HepG2 (cell line): ENCODE measurements around the gene THAP3. TPM values are rescaled to one million over a fixed set of nuclear protein-coding genes. Genes with fewer than 3 reads are reported as not detected.
A peak's percentile ranks its signal among the peaks of the same experiment; 100 is the strongest.

Experiments
- ARID5B ChIP-seq: IDR thresholded peaks from 2 replicates; pipeline ENCODE4 v1.4.0; 2020; ENCODE audit warnings: mild to moderate bottlenecking, missing genetic modification reagents
- CHD2 ChIP-seq: IDR thresholded peaks from 2 replicates; pipeline ENCODE4 v1.6.1; 2011; ENCODE audit warnings: low read depth, low read length, improper control_type of control experiment
- ESRRA ChIP-seq: sonication (generic); formaldehyde crosslinking; IDR thresholded peaks from 2 replicates; pipeline ENCODE4 v1.5.1; 2020; ENCODE audit warnings: mild to moderate bottlenecking, low read depth, missing genetic modification reagents
- FOXK1 ChIP-seq: sonication (generic); formaldehyde crosslinking; IDR thresholded peaks from 2 replicates; pipeline ENCODE4 v1.4.0; 2020; ENCODE audit warnings: low read depth, missing genetic modification reagents, borderline replicate concordance
- FOXP4 ChIP-seq: sonication (generic); formaldehyde crosslinking; IDR thresholded peaks from 2 replicates; pipeline ENCODE4 v1.4.0; 2020; ENCODE audit warnings: missing genetic modification reagents
- HDAC1 ChIP-seq: sonication (generic); formaldehyde crosslinking; IDR thresholded peaks from 2 replicates; pipeline ENCODE4 v1.5.1; 2020; ENCODE audit warnings: mild to moderate bottlenecking, missing genetic modification reagents
- IKZF5 ChIP-seq: IDR thresholded peaks from 2 replicates; pipeline ENCODE4 v1.6.1; 2018; ENCODE audit warnings: missing genetic modification reagents, mild to moderate bottlenecking, missing compliant biosample characterization
- KDM2A ChIP-seq: sonication (generic); formaldehyde crosslinking; IDR thresholded peaks from 2 replicates; pipeline ENCODE4 v1.4.0; 2020; ENCODE audit warnings: low read depth, missing genetic modification reagents, borderline replicate concordance
- KLF16 ChIP-seq, 2 experiments: sonication (generic) in 1 of 2; formaldehyde crosslinking in 1 of 2; IDR thresholded peaks; 2 replicates each; pipeline versions ENCODE4 v1.6.1 to v1.8.0; 2016 to 2023; ENCODE audit warnings: missing genetic modification reagents in 2 of 2, missing compliant biosample characterization in 1 of 2
- KMT2B ChIP-seq: IDR thresholded peaks from 2 replicates; pipeline ENCODE4 v1.6.1; 2016; ENCODE audit warnings: missing genetic modification reagents, missing compliant biosample characterization
- MXD4 ChIP-seq: IDR thresholded peaks from 2 replicates; pipeline ENCODE4 v1.6.1; 2016; ENCODE audit warnings: mild to moderate bottlenecking, missing biosample characterization, missing genetic modification reagents
- NFE2L1 ChIP-seq: sonication (generic); formaldehyde crosslinking; IDR thresholded peaks from 2 replicates; pipeline ENCODE4 v1.4.0; 2020; ENCODE audit warnings: missing genetic modification reagents, mild to moderate bottlenecking, borderline replicate concordance
- NR2C2 ChIP-seq: sonication (generic); formaldehyde crosslinking; IDR thresholded peaks from 2 replicates; pipeline ENCODE4 v1.4.0; 2020; ENCODE audit warnings: missing genetic modification reagents, mild to moderate bottlenecking, moderate library complexity, borderline replicate concordance
- REXO4 ChIP-seq: sonication (generic); formaldehyde crosslinking; IDR thresholded peaks from 2 replicates; pipeline ENCODE4 v1.8.0; 2022; ENCODE audit warnings: missing genetic modification reagents, mild to moderate bottlenecking, borderline replicate concordance
- SRF ChIP-seq: IDR thresholded peaks from 2 replicates; pipeline ENCODE4 v1.6.1; 2011; ENCODE audit warnings: mild to moderate bottlenecking, low read depth, low read length, moderate library complexity
- TBL1XR1 ChIP-seq: fragments of 150-350 bp; IDR thresholded peaks from 2 replicates; pipeline ENCODE4 v1.6.1; 2014; ENCODE audit warnings: borderline replicate concordance, low read length; ENCODE audit not compliant: partially characterized antibody
- ZFP1 ChIP-seq: IDR thresholded peaks from 2 replicates; pipeline ENCODE4 v1.6.1; 2016
- ZNF331 ChIP-seq: sonication (generic); formaldehyde crosslinking; IDR thresholded peaks from 2 replicates; pipeline ENCODE4 v1.4.0; 2020; ENCODE audit warnings: missing genetic modification reagents
- ZNF350 ChIP-seq: sonication (generic); formaldehyde crosslinking; IDR thresholded peaks from 2 replicates; pipeline ENCODE4 v1.4.0; 2020; ENCODE audit warnings: mild to moderate bottlenecking, low read depth, missing genetic modification reagents, borderline replicate concordance
- ZNF768 ChIP-seq: sonication (generic); formaldehyde crosslinking; IDR thresholded peaks from 2 replicates; pipeline ENCODE4 v1.4.0; 2020; ENCODE audit warnings: missing genetic modification reagents
- ZNF792 ChIP-seq: IDR thresholded peaks from 2 replicates; pipeline ENCODE4 v1.6.1; 2016
- polyA plus RNA-seq, 8 experiments: library from polyadenylated mRNA; depleted of rRNA in 3 of 8; stranded (reverse) in 7 of 8; unstranded in 1 of 8; fragments of >200 nt; fragmentation: Illumina TruSeq in 4 of 8; extraction: Trizol in 4 of 8; gene quantifications; 2 replicates each; pipeline versions ENCODE4 v1.2.1 to v1.2.3, GENCODE V29; 2011 to 2016; ENCODE audit warnings: low read depth in 4 of 8, missing spikeins in 1 of 8, mixed read lengths in 1 of 8; ENCODE audit not compliant: insufficient read depth in 1 of 8
- total RNA-seq, 5 experiments: library from RNA; depleted of rRNA; stranded (reverse); fragments of >200 nt; fragmentation: Illumina TruSeq; extraction: Trizol; gene quantifications; 2 replicates each; pipeline ENCODE4 v1.2.3, GENCODE V29; 2016; ENCODE audit warnings: low read depth in 1 of 5

The THAP3 gene
- total and polyA plus RNA-seq, 2 of the 13 experiments (the other 11 are each of a cell fraction or from before 2014, with no cell fraction given) = 10.3 to 14.9 TPM

- peak; percentile 78 for TF ChIP-seq ZNF331 (CRISPR knock-in tag)
- TF ChIP-seq CHD2 = no peak
- 0 out of 2 replicates have a peak, but pooled peaks have one; percentile 35 for TF ChIP-seq NR2C2 (CRISPR knock-in tag)
- peak; percentile 47; the same call in 1 of the 2 replicates for TF ChIP-seq ZNF792 (CRISPR knock-in tag)
- no peak for TF ChIP-seq REXO4 (CRISPR knock-in tag)
- no peak for TF ChIP-seq NFE2L1 (CRISPR knock-in tag)
- peak; percentile 12 for TF ChIP-seq TBL1XR1
- TF ChIP-seq KDM2A = peak; percentile 71; the same call in 1 of the 2 replicates
- TF ChIP-seq SRF = no peak
- TF ChIP-seq ARID5B (CRISPR knock-in tag) = peak; percentile 89
- TF ChIP-seq ZNF768 = no peak
- TF ChIP-seq ZNF350 (CRISPR knock-in tag) = peak; percentile 42
- TF ChIP-seq ZFP1 (CRISPR knock-in tag) = peak; percentile 49; the same call in 1 of the 2 replicates
- 0 out of 2 replicates have a peak, but pooled peaks have one; percentile 26 for TF ChIP-seq KMT2B
- peak in 1 of 2 experiments; percentile 86; a peak in 2 of 4 replicates for TF ChIP-seq KLF16 (CRISPR knock-in tag; IDR thresholded peaks at IDR 0.05)
- TF ChIP-seq FOXP4 (CRISPR knock-in tag) = peak; percentile 90
- 0 out of 2 replicates have a peak, but pooled peaks have one; percentile 31 for TF ChIP-seq MXD4
- peak; percentile 80; the same call in 1 of the 2 replicates for TF ChIP-seq IKZF5 (CRISPR knock-in tag)
- peak; percentile 96 for TF ChIP-seq HDAC1 (CRISPR knock-in tag)
- TF ChIP-seq ESRRA (CRISPR knock-in tag) = 0 out of 2 replicates have a peak, but pooled peaks have one; percentile 41
- TF ChIP-seq FOXK1 (CRISPR knock-in tag) = peak; percentile 98
These were observed 42.3 kb upstream of the THAP3 start (continued) for GRCh38 chr1:6582370-6582769.
